ENCODE results near the gene ATP1A3.

DNA sequence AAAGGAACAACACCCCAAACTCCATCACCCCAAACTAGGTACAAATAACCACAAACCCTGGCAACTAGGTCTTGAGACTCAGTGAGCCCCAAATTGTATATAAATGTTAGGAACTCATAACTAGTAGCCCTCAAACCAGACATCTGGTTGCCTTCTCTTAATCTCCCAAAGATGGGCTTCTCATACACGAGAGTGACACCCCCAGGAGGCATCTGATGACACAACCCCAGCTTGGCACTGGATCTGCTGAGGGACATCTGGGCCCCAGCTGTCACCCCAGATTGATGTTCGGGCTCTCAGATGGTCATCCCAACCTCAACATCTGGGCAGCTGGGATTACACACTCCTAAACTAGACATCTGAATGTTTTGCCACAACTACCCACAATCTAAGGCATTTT, 49.7 kb downstream of the ATP1A3 start:
- TF ChIP-seq, protein P1, sequence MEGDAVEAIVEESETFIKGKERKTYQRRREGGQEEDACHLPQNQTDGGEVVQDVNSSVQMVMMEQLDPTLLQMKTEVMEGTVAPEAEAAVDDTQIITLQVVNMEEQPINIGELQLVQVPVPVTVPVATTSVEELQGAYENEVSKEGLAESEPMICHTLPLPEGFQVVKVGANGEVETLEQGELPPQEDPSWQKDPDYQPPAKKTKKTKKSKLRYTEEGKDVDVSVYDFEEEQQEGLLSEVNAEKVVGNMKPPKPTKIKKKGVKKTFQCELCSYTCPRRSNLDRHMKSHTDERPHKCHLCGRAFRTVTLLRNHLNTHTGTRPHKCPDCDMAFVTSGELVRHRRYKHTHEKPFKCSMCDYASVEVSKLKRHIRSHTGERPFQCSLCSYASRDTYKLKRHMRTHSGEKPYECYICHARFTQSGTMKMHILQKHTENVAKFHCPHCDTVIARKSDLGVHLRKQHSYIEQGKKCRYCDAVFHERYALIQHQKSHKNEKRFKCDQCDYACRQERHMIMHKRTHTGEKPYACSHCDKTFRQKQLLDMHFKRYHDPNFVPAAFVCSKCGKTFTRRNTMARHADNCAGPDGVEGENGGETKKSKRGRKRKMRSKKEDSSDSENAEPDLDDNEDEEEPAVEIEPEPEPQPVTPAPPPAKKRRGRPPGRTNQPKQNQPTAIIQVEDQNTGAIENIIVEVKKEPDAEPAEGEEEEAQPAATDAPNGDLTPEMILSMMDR (conservative IDR thresholded peaks at IDR 0.05; ENCODE audit: low read depth, low read length): no peak
- TF ChIP-seq EZH2 (IDR thresholded peaks at IDR 0.05; ENCODE audit: borderline replicate concordance, low read depth, low read length, poor library complexity, severe bottlenecking): no peak
